IPS DF 19.7 (cell line): ENCODE results near the gene FBLL1.
"Not testable (repeated sequence)": the region's sequence is repeated elsewhere in the genome, so short reads cannot be mapped to it uniquely, and the experiment has no call there.

Experiments used
- DNase-seq: peaks from one replicate; pipeline ENCODE4 v3.0.0-alpha.2; 2013; ENCODE audit warnings: low read depth, low spot score

FBLL1 gene

GRCh38 chr5:168552146-168552545, 23.0 kb downstream of the FBLL1 start:
- DNase-seq, result no peak

GRCh38 chr5:168553377-168554130, 24.4 kb downstream of the FBLL1 start:
- no peak for DNase-seq

GRCh38 chr5:168557389-168557788, 28.3 kb downstream of the FBLL1 start:
- no peak for DNase-seq

DNA sequence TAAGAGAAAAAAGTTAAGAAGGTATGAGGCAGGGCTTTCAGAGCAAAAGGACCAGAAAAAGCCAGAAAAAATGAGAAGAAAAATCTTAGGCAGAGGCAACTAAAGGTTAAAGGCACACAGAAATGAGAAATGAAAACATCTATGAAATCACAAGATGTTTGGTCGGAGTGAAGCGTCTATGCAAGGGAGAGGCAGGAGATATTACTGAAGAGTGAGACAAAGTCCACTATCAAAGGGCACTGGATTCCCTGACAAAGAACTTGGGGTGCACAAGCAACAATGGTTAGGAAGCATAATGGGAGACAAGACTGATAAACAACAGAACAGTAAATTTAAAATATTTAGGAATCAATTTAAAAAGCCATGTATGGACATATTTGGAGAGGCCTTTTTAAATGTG, 33.2 kb downstream of the FBLL1 start:
- no peak for DNase-seq

GRCh38 chr5:168563959-168564358, 34.9 kb downstream of the FBLL1 start:
- no peak for DNase-seq

DNA sequence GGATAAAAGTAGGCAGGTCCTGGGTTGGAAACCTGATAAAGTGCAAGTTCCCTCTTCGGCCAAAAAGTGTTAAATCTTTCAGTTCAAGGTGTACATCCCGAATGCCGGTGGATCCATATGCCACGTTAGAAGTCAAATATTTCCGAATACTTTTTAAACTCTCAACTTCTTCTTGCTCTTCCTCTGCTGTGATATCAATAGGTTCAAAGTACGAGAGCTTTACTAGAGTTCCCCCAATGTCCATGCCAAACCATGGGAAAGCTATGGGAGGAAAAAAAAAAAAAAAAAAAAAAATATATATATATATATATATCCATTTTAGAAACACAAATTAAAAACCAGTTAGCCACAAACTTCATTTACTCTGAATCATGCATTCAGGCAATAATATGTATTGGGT, 39.6 kb downstream of the FBLL1 start:
- no peak for DNase-seq

DNA sequence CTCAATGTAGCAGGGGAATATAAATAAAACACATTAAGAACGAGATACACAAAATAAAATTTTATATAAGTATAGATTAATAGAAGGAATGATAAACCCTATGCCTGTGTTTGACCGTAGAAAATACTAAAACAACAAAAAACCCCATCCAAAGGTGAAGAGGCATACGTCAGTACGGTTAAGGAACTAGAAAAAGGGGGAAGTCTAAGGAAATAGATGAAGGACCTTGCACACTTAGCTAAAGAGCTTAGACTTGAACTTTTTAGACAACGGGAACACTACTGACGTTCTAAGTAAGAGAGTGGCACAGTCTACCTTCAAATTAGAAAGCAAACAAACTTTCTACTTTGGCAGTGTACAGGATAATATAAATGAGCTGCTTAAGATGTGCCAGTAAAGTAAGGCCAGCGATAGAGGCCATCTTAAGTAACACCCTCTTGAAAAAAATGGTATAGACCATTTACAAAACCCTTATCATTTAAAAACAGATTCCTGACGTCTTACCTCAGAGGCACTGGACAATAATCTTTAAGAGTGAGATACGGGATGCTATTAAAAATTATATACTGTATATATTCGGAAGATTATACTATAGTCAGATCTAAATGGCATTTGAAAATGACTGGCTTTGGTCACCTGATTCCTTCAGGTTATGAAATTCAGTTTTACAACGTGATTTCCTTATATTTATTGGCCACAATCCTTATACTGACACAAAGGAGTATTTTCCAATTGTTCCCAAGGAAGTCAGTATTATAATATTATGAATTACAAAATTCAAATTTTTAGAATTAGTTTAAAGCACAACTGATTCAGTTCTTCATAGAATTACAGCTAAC, 41.6 kb downstream of the FBLL1 start:
- DNase-seq, result no peak

GRCh38 chr5:168573663-168574062, 44.6 kb downstream of the FBLL1 start:
- not testable (repeated sequence) for DNase-seq

DNA sequence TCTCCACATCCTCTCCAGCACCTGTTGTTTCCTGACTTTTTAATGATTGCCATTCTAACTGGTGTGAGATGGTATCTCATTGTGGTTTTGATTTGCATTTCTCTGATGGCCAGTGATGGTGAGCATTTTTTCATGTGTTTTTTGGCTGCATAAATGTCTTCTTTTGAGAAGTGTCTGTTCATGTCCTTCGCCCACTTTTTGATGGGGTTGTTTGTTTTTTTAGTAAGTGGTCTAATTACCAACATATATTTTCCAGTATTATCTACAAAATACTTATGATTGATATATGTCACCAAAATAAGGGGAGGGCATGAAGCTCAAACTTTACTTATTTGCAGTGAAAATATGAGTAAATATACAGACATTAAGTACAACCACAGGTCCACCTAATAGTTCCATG, 45.1 kb downstream of the FBLL1 start:
- DNase-seq, result not testable (repeated sequence)

GRCh38 chr5:168575391-168576372, 46.6 kb downstream of the FBLL1 start:
- no peak for DNase-seq

DNA sequence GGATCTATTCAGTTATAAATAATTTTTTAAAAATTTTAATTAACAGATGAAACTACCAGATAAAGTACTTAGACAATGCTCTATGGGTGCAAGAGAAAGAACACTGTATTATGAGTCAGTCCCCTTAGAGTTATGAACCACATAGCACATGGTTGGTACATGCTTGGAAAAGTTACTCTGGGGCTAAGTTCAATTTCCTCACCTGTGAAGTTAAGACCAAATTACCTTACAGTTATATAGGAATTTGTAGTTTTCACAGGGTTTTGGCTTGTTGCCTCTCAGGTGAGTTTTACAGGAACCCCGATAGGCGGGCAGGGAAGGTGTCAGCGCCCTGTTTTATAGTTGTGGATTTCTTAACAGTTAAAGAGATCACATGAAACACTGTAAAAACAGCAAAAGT, 48.9 kb downstream of the FBLL1 start:
- no peak for DNase-seq

DNA sequence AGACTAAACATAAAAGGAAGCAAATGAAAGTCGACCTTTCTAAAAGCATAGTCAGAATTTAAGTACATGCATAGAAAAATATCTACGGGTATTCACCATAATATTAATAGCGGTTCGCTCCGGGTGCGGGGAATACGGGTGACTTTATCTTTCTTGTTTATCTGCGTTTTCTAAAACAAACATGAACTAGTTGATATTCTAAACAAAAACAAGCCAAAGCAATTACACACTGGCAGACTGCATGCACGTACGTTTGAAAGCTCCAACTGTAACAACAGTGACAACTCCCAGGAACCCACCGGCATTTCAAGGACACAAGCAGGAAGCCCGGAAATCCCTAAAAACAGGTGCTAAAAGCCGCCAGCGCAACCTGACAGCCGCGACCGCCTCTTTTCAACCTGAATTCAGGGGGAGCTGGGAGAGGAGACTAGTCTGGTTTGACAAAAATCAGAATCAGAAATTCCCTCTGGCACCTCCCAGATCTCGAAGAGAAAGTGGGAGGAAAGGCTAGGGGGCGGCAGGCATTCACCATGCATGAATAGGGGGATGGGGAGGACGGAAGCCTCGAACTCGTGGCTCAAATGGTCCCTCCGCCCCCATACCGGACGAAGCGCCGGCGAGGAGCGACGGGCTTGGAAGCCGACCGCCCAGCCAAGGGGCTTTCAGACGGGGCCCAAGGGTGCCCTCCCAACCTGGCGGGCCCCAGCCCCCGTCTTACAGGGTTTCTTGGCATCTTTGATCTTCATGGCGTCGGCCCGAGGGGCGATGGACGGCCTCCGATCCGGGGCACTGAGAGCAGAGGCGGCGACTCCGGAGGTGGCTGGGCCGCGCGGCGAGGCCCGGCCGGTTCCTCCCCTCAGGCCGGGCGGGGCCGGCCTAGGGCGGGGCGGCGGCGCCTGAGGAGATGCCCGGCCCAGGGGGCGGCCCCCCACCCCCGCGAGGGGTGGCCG, 49.7 kb downstream of the FBLL1 start, which contains the start of gene PANK3:
TSS of gene PANK3 (minus strand) at position 831 of the 950 bp plus-strand sequence. CDS start at position 746, 85 bp downstream.
- no peak for DNase-seq

GRCh38 chr5:168579488-168580226, 50.6 kb downstream of the FBLL1 start:
- peak; percentile 97 for DNase-seq

- DNase-seq, result no peak
Measured at GRCh38 chr5:168580227-168580508, 51.1 kb downstream of the FBLL1 start.
